HCT116 (cell line): ENCODE results near the gene CGN. TPM values are rescaled to one million over a fixed set of nuclear protein-coding genes. Genes with fewer than 3 reads are reported as not detected.

Experiments used
- ATAC-seq: fragments of 200-7000 bp; cut with Tn5 transposase; 2 replicates; pipeline ENCODE4 v1.9.1; 2020; ENCODE audit warnings: mild to moderate bottlenecking, moderate library complexity
- BruUV-seq: library from RNA; stranded (reverse); fragments of 400-500 nt; replicated peaks from 2 replicates; lab custom pipeline; 2021; lab: Mats Ljungman, UMichigan
- CTCF ChIA-PET: fragments of 300-600 bp; sonication (Branson Sonifier 250); formaldehyde crosslinking; loops from one replicate; lab custom pipeline; 2021; ENCODE audit warnings: antibody characterized with exemption; lab: Charles Lee
- POLR2A ChIA-PET: fragments of 300-600, 350-600 bp; sonication (Branson Sonifier 250); formaldehyde crosslinking; loops from one replicate; lab custom pipeline; 2021; ENCODE audit warnings: antibody characterized with exemption; lab: Charles Lee
- RAD21 ChIA-PET, 2 experiments: fragments of 300-600 bp; sonication (Branson Sonifier 250); formaldehyde crosslinking; loops; one replicate each; lab custom pipeline; 2023; ENCODE audit warnings: low total read pairs in 2 of 2; ENCODE audit not compliant: uncharacterized antibody in 2 of 2, unreplicated experiment in 2 of 2, low non-redundant PET in 1 of 2; lab: Charles Lee
- DNase-seq: peaks from one replicate; pipeline ENCODE4 v3.0.0-alpha.2; 2010; ENCODE audit warnings: low read depth, low spot score
- H2AFZ ChIP-seq: fragments of 200-600 bp; shearing (Covaris generic), sonication (generic); 2 replicates; pipeline ENCODE4 v1.6.1; 2017; ENCODE audit warnings: low read depth, mixed run types, mixed read lengths, antibody characterized with exemption, low read length; ENCODE audit not compliant: poor library complexity, severe bottlenecking
- H3K27ac ChIP-seq: 2 replicates; pipeline ENCODE4 v1.5.1; 2012; ENCODE audit warnings: low read depth, low read length
- H3K27me3 ChIP-seq: fragments of 200-600 bp; sonication (generic); 2 replicates; pipeline ENCODE4 v1.6.1; 2016; ENCODE audit warnings: mixed run types, low read length, mixed read lengths; ENCODE audit not compliant: insufficient read depth
- H3K36me3 ChIP-seq, 2 experiments: fragments of 200-500 bp in 1 of 2; fragments of 200-600 bp in 1 of 2; sonication (Bioruptor generic) in 1 of 2; sonication (generic) in 1 of 2; 2 replicates each; pipeline versions ENCODE4 v1.5.1 to v1.6.1; 2014 to 2016; ENCODE audit warnings: low read length in 2 of 2, inconsistent platforms in 1 of 2, mixed read lengths in 1 of 2, mixed run types in 1 of 2; ENCODE audit not compliant: insufficient read depth in 2 of 2, control insufficient read depth in 1 of 2
- H3K4me1 ChIP-seq, 2 experiments: fragments of 200-600 bp in 1 of 2; sonication (generic) in 1 of 2; 2 replicates each; pipeline versions ENCODE4 v1.5.1 to v1.6.1; 2012 to 2017; ENCODE audit warnings: low read length in 2 of 2, inconsistent platforms in 1 of 2, mild to moderate bottlenecking in 1 of 2, mixed read lengths in 1 of 2, mixed run types in 1 of 2, moderate library complexity in 1 of 2; ENCODE audit not compliant: insufficient read depth in 2 of 2, control insufficient read depth in 1 of 2
- H3K4me2 ChIP-seq: fragments of 200-600 bp; sonication (generic); 2 replicates; pipeline ENCODE4 v1.6.1; 2017; ENCODE audit warnings: mixed run types, low read length, mixed read lengths
- H3K4me3 ChIP-seq, 2 experiments: fragments of 200-600 bp in 1 of 2; sonication (generic) in 1 of 2; replicated peaks in 1 of 2; 2 replicates each; pipeline ENCODE4 v1.5.1; 2011 to 2016; ENCODE audit warnings: low read length in 2 of 2, control low read depth in 1 of 2, low read depth in 1 of 2, mild to moderate bottlenecking in 1 of 2, mixed read lengths in 1 of 2, mixed run types in 1 of 2
- H3K79me2 ChIP-seq: fragments of 200-600 bp; sonication (generic); 2 replicates; pipeline ENCODE4 v1.6.1; 2017; ENCODE audit warnings: mild to moderate bottlenecking, mixed run types, low read length, moderate library complexity, mixed read lengths; ENCODE audit not compliant: insufficient read depth
- H3K9ac ChIP-seq: fragments of 200-600 bp; sonication (generic); 2 replicates; pipeline ENCODE4 v1.6.1; 2016; ENCODE audit warnings: low read length, mixed read lengths
- H3K9me2 ChIP-seq: fragments of 200-600 bp; sonication (generic), shearing (Covaris generic); 2 replicates; pipeline ENCODE4 v1.6.1; 2017; ENCODE audit warnings: mixed run types, mild to moderate bottlenecking, moderate library complexity; ENCODE audit not compliant: insufficient read depth
- H3K9me3 ChIP-seq, 2 experiments: fragments of 200-500 bp in 1 of 2; fragments of 200-600 bp in 1 of 2; sonication (Bioruptor generic) in 1 of 2; sonication (generic) in 1 of 2; 2 replicates each; pipeline ENCODE4 v1.6.1; 2014 to 2017; ENCODE audit warnings: low read length in 2 of 2, mixed read lengths in 2 of 2, inconsistent platforms in 1 of 2, low read depth in 1 of 2, mild to moderate bottlenecking in 1 of 2, mixed run types in 1 of 2, moderate library complexity in 1 of 2; ENCODE audit not compliant: control insufficient read depth in 1 of 2, insufficient read depth in 1 of 2
- H4K20me1 ChIP-seq: fragments of 200-600 bp; sonication (generic), shearing (Covaris generic); 2 replicates; pipeline ENCODE4 v1.6.1; 2017; ENCODE audit warnings: mixed run types, mild to moderate bottlenecking, moderate library complexity; ENCODE audit not compliant: insufficient read depth
- CBX3 ChIP-seq: IDR thresholded peaks from 2 replicates; pipeline ENCODE4 v1.6.1; 2012; ENCODE audit warnings: low read depth
- CEBPB ChIP-seq: IDR thresholded peaks from 2 replicates; pipeline ENCODE4 v1.6.1; 2012; ENCODE audit warnings: low read depth
- ELF1 ChIP-seq: IDR thresholded peaks from 2 replicates; pipeline ENCODE4 v1.6.1; 2012; ENCODE audit warnings: low read depth, borderline replicate concordance
- EZH2 ChIP-seq: fragments of 200-600 bp; sonication (generic); IDR thresholded peaks from 2 replicates; pipeline ENCODE4 v1.6.1; 2017; ENCODE audit warnings: antibody characterized with exemption, mixed run types
- EZH2phosphoT487 ChIP-seq: fragments of 200-600 bp; IDR thresholded peaks from 2 replicates; pipeline ENCODE4 v1.6.1; 2018; ENCODE audit warnings: antibody characterized with exemption, borderline replicate concordance
- FOSL1 ChIP-seq: IDR thresholded peaks from 2 replicates; pipeline ENCODE4 v1.6.1; 2012; ENCODE audit warnings: low read depth
- JUND ChIP-seq: IDR thresholded peaks from 2 replicates; pipeline ENCODE4 v1.6.1; 2012
- POLR2A ChIP-seq: IDR thresholded peaks from 2 replicates; pipeline ENCODE4 v1.7.0; 2011; ENCODE audit warnings: borderline replicate concordance; ENCODE audit not compliant: insufficient read depth, insufficient read length; ENCODE audit errors: extremely low read depth
- POLR2AphosphoS5 ChIP-seq: IDR thresholded peaks from 2 replicates; pipeline ENCODE4 v1.6.1; 2011; ENCODE audit warnings: mild to moderate bottlenecking, low read depth, low read length, moderate library complexity
- RAD21 ChIP-seq: IDR thresholded peaks from 2 replicates; pipeline ENCODE4 v1.6.1; 2012; ENCODE audit warnings: low read depth, mild to moderate bottlenecking
- SP1 ChIP-seq: IDR thresholded peaks from 2 replicates; pipeline ENCODE4 v1.6.1; 2012; ENCODE audit warnings: low read depth
- SRF ChIP-seq: IDR thresholded peaks from 2 replicates; pipeline ENCODE4 v1.6.1; 2012; ENCODE audit warnings: low read depth
- TCF7L2 ChIP-seq: IDR thresholded peaks from 2 replicates; pipeline ENCODE4 v1.7.0; 2011; ENCODE audit warnings: borderline replicate concordance, inconsistent platforms; ENCODE audit not compliant: insufficient read depth, insufficient read length; ENCODE audit errors: extremely low read depth
- YY1 ChIP-seq: IDR thresholded peaks from 2 replicates; pipeline ENCODE4 v1.6.1; 2011; ENCODE audit warnings: low read length, low read depth, moderate library complexity, mild to moderate bottlenecking; ENCODE audit not compliant: insufficient replicate concordance; ENCODE audit errors: extremely low read depth
- ZFX ChIP-seq: fragments of 450-650 bp; IDR thresholded peaks from 2 replicates; pipeline ENCODE4 v1.6.1; 2017
- ZNF274 ChIP-seq: fragments of 200-500 bp; sonication (Bioruptor generic); IDR thresholded peaks from 2 replicates; pipeline ENCODE4 v1.6.1; 2014; ENCODE audit warnings: mild to moderate bottlenecking, low read depth, low read length, inconsistent platforms
- intact Hi-C: fragments of 100-400 bp; cut with micrococcal nuclease; formaldehyde crosslinking; loops from 2 replicates; pipeline ENCODE4 v1.10.0; 2022
- total RNA-seq: library from RNA; stranded (reverse); gene quantifications from one replicate; pipeline ENCODE4 v1.2.1, GENCODE V29; 2021; ENCODE audit not compliant: unreplicated experiment
- TF ChIP-seq, protein P1 (sequence below): IDR thresholded peaks from 2 replicates; pipeline ENCODE4 v1.6.1; 2012
- TF ChIP-seq, protein P2 (sequence below): IDR thresholded peaks from 2 replicates; pipeline ENCODE4 v1.6.1; 2011; ENCODE audit warnings: mild to moderate bottlenecking, low read length, moderate library complexity; ENCODE audit not compliant: insufficient replicate concordance; ENCODE audit errors: extremely low read depth
- TF ChIP-seq, protein P3 (sequence below): IDR thresholded peaks from 2 replicates; pipeline ENCODE4 v1.6.1; 2012; ENCODE audit warnings: low read depth

The CGN gene
- total RNA-seq, 1 experiment from 2014 or later, result 19.7 TPM

GRCh38 chr1:151516031-151516511 lies 4.9 kb downstream of the CGN start:
- H3K9ac ChIP-seq, result peak overlapping the region; percentile 38
- H3K9me2 ChIP-seq, result no peaks in the 10 kb centered on the region
- H2AFZ ChIP-seq, result no peak overlapping the region
- H3K36me3 ChIP-seq, result peaks cover 11 to 23% of the 10 kb centered on the region in 2 experiments; a peak in 3 of 4 replicates
- ChIA-PET POLR2A (interaction anchor here (0.6 to 0.7 kb wide), 2 partner anchors 320 to 460 kb away, joined by 3 read pairs; no protein-coding TSS in a partner anchor), RAD21 (interaction anchor here in 1 of 2 experiments (0.7 kb wide), 1 partner anchor 83 kb away, joined by 3 read pairs; no protein-coding TSS in a partner anchor), CTCF (interaction anchor here (0.6 kb wide), 1 partner anchor 321 kb away, joined by 3 read pairs; no protein-coding TSS in a partner anchor)
- H3K9me3 ChIP-seq, result no peaks in the 10 kb centered on the region
- peaks cover 48 to 57% of the 10 kb centered on the region in 2 experiments for H3K4me1 ChIP-seq
- no peaks in the 10 kb centered on the region for H4K20me1 ChIP-seq
- intact Hi-C loops, result no loop called here
- peak overlapping the region; percentile 38 for H3K27ac ChIP-seq
- no TSS peak for BruUV-seq
- H3K4me3 ChIP-seq, result peak overlapping the region; percentile 4 to 40; a peak in 2 of 4 replicates
- TF ChIP-seq TCF7L2 (no peak), SP1 (no peak), RAD21 (no peak), ZFX (no peak), ZNF274 (no peak), POLR2AphosphoS5 (no peak), EZH2phosphoT487 (no peak), POLR2A (no peak), CEBPB (no peak), FOSL1 (no peak), ELF1 (no peak), JUND (no peak), YY1 (no peak), SRF (no peak), EZH2 (no peak), CBX3 (no peak)
- TF ChIP-seq, protein P1, sequence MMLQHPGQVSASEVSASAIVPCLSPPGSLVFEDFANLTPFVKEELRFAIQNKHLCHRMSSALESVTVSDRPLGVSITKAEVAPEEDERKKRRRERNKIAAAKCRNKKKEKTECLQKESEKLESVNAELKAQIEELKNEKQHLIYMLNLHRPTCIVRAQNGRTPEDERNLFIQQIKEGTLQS, result no peak
- TF ChIP-seq, protein P2, sequence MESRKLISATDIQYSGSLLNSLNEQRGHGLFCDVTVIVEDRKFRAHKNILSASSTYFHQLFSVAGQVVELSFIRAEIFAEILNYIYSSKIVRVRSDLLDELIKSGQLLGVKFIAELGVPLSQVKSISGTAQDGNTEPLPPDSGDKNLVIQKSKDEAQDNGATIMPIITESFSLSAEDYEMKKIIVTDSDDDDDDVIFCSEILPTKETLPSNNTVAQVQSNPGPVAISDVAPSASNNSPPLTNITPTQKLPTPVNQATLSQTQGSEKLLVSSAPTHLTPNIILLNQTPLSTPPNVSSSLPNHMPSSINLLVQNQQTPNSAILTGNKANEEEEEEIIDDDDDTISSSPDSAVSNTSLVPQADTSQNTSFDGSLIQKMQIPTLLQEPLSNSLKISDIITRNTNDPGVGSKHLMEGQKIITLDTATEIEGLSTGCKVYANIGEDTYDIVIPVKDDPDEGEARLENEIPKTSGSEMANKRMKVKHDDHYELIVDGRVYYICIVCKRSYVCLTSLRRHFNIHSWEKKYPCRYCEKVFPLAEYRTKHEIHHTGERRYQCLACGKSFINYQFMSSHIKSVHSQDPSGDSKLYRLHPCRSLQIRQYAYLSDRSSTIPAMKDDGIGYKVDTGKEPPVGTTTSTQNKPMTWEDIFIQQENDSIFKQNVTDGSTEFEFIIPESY, result no peak
- TF ChIP-seq, protein P3, sequence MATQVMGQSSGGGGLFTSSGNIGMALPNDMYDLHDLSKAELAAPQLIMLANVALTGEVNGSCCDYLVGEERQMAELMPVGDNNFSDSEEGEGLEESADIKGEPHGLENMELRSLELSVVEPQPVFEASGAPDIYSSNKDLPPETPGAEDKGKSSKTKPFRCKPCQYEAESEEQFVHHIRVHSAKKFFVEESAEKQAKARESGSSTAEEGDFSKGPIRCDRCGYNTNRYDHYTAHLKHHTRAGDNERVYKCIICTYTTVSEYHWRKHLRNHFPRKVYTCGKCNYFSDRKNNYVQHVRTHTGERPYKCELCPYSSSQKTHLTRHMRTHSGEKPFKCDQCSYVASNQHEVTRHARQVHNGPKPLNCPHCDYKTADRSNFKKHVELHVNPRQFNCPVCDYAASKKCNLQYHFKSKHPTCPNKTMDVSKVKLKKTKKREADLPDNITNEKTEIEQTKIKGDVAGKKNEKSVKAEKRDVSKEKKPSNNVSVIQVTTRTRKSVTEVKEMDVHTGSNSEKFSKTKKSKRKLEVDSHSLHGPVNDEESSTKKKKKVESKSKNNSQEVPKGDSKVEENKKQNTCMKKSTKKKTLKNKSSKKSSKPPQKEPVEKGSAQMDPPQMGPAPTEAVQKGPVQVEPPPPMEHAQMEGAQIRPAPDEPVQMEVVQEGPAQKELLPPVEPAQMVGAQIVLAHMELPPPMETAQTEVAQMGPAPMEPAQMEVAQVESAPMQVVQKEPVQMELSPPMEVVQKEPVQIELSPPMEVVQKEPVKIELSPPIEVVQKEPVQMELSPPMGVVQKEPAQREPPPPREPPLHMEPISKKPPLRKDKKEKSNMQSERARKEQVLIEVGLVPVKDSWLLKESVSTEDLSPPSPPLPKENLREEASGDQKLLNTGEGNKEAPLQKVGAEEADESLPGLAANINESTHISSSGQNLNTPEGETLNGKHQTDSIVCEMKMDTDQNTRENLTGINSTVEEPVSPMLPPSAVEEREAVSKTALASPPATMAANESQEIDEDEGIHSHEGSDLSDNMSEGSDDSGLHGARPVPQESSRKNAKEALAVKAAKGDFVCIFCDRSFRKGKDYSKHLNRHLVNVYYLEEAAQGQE, result no peak
- H3K27me3 ChIP-seq, result no peaks in the 10 kb centered on the region
- DNase-seq (no peak), ATAC-seq (peak; percentile 39)
- H3K4me2 ChIP-seq, result peak overlapping the region; percentile 68
- peaks cover 37% of the 10 kb centered on the region for H3K79me2 ChIP-seq
